GM12878 (cell line): ENCODE data around the gene PARP1. TPM values are rescaled to one million over a fixed set of nuclear protein-coding genes. Genes with fewer than 3 reads are reported as not detected.

Experiments used
- ATAC-seq: fragments of 200-7000 bp; cut with Tn5 transposase; 3 replicates; pipeline ENCODE4 v1.9.1; 2020; ENCODE audit warnings: mild to moderate bottlenecking, moderate library complexity
- BruUV-seq: library from RNA; stranded (reverse); fragments of 400-500 nt; replicated peaks from 2 replicates; lab custom pipeline; 2021; lab: Mats Ljungman, UMichigan
- CTCF ChIA-PET: fragments of 300-600 bp; sonication (Branson Sonifier 250); formaldehyde crosslinking; extraction: SDS; loops from one replicate; lab custom pipeline; 2021; ENCODE audit warnings: inconsistent platforms; lab: Yijun Ruan, JAX
- POLR2A ChIA-PET: fragments of 350-600 bp; formaldehyde crosslinking; extraction: SDS; loops from one replicate; lab custom pipeline; 2021; ENCODE audit warnings: inconsistent platforms; lab: Charles Lee
- RAD21 ChIA-PET: fragments of 300-600 bp; sonication (Branson Sonifier 250); formaldehyde crosslinking; loops from one replicate; lab custom pipeline; 2023; ENCODE audit warnings: antibody characterized with exemption; ENCODE audit not compliant: unreplicated experiment; lab: Charles Lee
- SMC1A ChIA-PET: fragments of 300-600 bp; sonication (Branson Sonifier 250); formaldehyde crosslinking; loops from one replicate; lab custom pipeline; 2023; ENCODE audit not compliant: unreplicated experiment, uncharacterized antibody; lab: Charles Lee
- DNase-seq: peaks from one replicate; pipeline ENCODE4 v3.0.0-alpha.2; 2011; ENCODE audit warnings: low read depth, low spot score
- FAIRE-seq: peaks from 3 replicates; lab custom pipeline; 2011; peaks lifted over from hg19 to GRCh38; lab: Jason Lieb, UNC
- H2AFZ ChIP-seq: 2 replicates; pipeline ENCODE4 v1.6.0; 2011; ENCODE audit warnings: low read depth, low read length, control low read depth; ENCODE audit not compliant: control insufficient read depth
- H3K27ac ChIP-seq: 2 replicates; pipeline ENCODE4 v1.5.1; 2011; ENCODE audit warnings: control low read depth; ENCODE audit not compliant: control insufficient read depth, insufficient read depth
- H3K27me3 ChIP-seq, 2 experiments: replicated peaks in 1 of 2; 2 replicates each; pipeline versions ENCODE4 v1.6.0 to v1.6.1; 2011; ENCODE audit warnings: low read length in 1 of 2; ENCODE audit not compliant: control insufficient read depth in 2 of 2, insufficient read depth in 2 of 2
- H3K36me3 ChIP-seq, 2 experiments: 2 replicates each; pipeline ENCODE4 v1.5.1; 2011; ENCODE audit warnings: low read length in 1 of 2; ENCODE audit not compliant: control insufficient read depth in 2 of 2, insufficient read depth in 2 of 2
- H3K4me1 ChIP-seq: 2 replicates; pipeline ENCODE4 v1.6.1; 2011; ENCODE audit warnings: mild to moderate bottlenecking, low read length, moderate library complexity, mixed read lengths; ENCODE audit not compliant: control insufficient read depth, insufficient read depth
- H3K4me2 ChIP-seq: 2 replicates; pipeline ENCODE4 v1.6.0; 2011; ENCODE audit warnings: control low read depth; ENCODE audit not compliant: control insufficient read depth, insufficient read depth
- H3K4me3 ChIP-seq: fragments of 200-600 bp; sonication (generic); 2 replicates; pipeline ENCODE4 v1.5.1; 2016
- H3K79me2 ChIP-seq: 2 replicates; pipeline ENCODE4 v1.6.0; 2011; ENCODE audit warnings: low read length; ENCODE audit not compliant: control insufficient read depth, insufficient read depth
- H3K9ac ChIP-seq: 2 replicates; pipeline ENCODE4 v1.8.0; 2011; ENCODE audit warnings: low read length, control low read depth, mixed read lengths; ENCODE audit not compliant: control insufficient read depth, insufficient read depth
- H3K9me3 ChIP-seq: replicated peaks from 3 replicates; pipeline ENCODE4 v1.5.1; 2011; ENCODE audit warnings: mild to moderate bottlenecking, low read length; ENCODE audit not compliant: control insufficient read depth, insufficient read depth
- H4K20me1 ChIP-seq: 2 replicates; pipeline ENCODE4 v1.6.0; 2011; ENCODE audit not compliant: control insufficient read depth, insufficient read depth
- CHD1 ChIP-seq: IDR thresholded peaks from 2 replicates; pipeline ENCODE4 v1.6.1; 2012; ENCODE audit warnings: low read depth, low read length, improper control_type of control experiment
- EP300 ChIP-seq, 2 experiments: fragments of 150-350 bp in 1 of 2; IDR thresholded peaks; 2 replicates each; pipeline ENCODE4 v1.6.1; 2011 to 2012; ENCODE audit warnings: low read depth in 2 of 2, low read length in 2 of 2, borderline replicate concordance in 1 of 2, improper control_type of control experiment in 1 of 2, inconsistent platforms in 1 of 2; ENCODE audit not compliant: control insufficient read depth in 1 of 2
- GATAD2B ChIP-seq: fragments of 450-650 bp; conservative IDR thresholded peaks from 2 replicates; pipeline ENCODE4 v1.6.1; 2017; ENCODE audit warnings: low read depth, mild to moderate bottlenecking, moderate library complexity
- HDAC2 ChIP-seq: fragments of 200-600 bp; sonication (generic); IDR thresholded peaks from 2 replicates; pipeline ENCODE4 v1.6.1; 2017
- IKZF1 ChIP-seq: fragments of 450-650 bp; conservative IDR thresholded peaks from 2 replicates; pipeline ENCODE4 v1.6.1; 2017; ENCODE audit warnings: antibody characterized with exemption, mild to moderate bottlenecking
- JUNB ChIP-seq: IDR thresholded peaks from 2 replicates; pipeline ENCODE4 v1.6.1; 2016; ENCODE audit warnings: antibody characterized with exemption, mild to moderate bottlenecking
- MTA2 ChIP-seq: fragments of 450-650 bp; IDR thresholded peaks from 2 replicates; pipeline ENCODE4 v1.6.1; 2016; ENCODE audit warnings: low read depth, mild to moderate bottlenecking, moderate library complexity
- NKRF ChIP-seq: fragments of 450-650 bp; conservative IDR thresholded peaks from 2 replicates; pipeline ENCODE4 v1.6.1; 2017; ENCODE audit warnings: mild to moderate bottlenecking, moderate library complexity
- POU2F2 ChIP-seq: IDR thresholded peaks from 3 replicates; pipeline ENCODE4 v1.6.1; 2011; ENCODE audit warnings: low read depth, mild to moderate bottlenecking, low read length, borderline replicate concordance
- RCOR1 ChIP-seq: conservative IDR thresholded peaks from 2 replicates; pipeline ENCODE4 v1.6.1; 2012; ENCODE audit warnings: low read depth, low read length, improper control_type of control experiment
- RUNX3 ChIP-seq: IDR thresholded peaks from 2 replicates; pipeline ENCODE4 v1.6.1; 2012; ENCODE audit warnings: low read length, inconsistent platforms
- SIN3A ChIP-seq: IDR thresholded peaks from 2 replicates; pipeline ENCODE4 v1.6.1; 2012; ENCODE audit warnings: low read depth, low read length, improper control_type of control experiment
- SKIL ChIP-seq: fragments of 450-650 bp; IDR thresholded peaks from 2 replicates; pipeline ENCODE4 v1.6.1; 2017; ENCODE audit warnings: mild to moderate bottlenecking, low read depth, inconsistent platforms; ENCODE audit not compliant: poor library complexity, severe bottlenecking
- SREBF1 ChIP-seq: IDR thresholded peaks from 2 replicates; pipeline ENCODE4 v1.6.1; 2012; ENCODE audit warnings: mild to moderate bottlenecking, low read length
- WRNIP1 ChIP-seq: IDR thresholded peaks from 2 replicates; pipeline ENCODE4 v1.6.1; 2011; ENCODE audit warnings: low read depth, low read length, improper control_type of control experiment, borderline replicate concordance
- YY1 ChIP-seq: IDR thresholded peaks from 2 replicates; pipeline ENCODE4 v1.6.1; 2011; ENCODE audit warnings: low read depth, mild to moderate bottlenecking, low read length
- ZBTB11 ChIP-seq: fragments of 450-650 bp; formaldehyde crosslinking; IDR thresholded peaks from 2 replicates; pipeline ENCODE4 v1.5.0; 2022; ENCODE audit warnings: mild to moderate bottlenecking, missing genetic modification characterization
- ZNF384 ChIP-seq: IDR thresholded peaks from 2 replicates; pipeline ENCODE4 v1.6.1; 2012; ENCODE audit warnings: low read depth, mild to moderate bottlenecking, low read length, improper control_type of control experiment, borderline replicate concordance
- ZZZ3 ChIP-seq: IDR thresholded peaks from 2 replicates; pipeline ENCODE4 v1.6.1; 2011; ENCODE audit warnings: low read depth; ENCODE audit not compliant: control insufficient read depth, insufficient read length
- WGBS: methylation state at CpG from one replicate; pipeline ENCODE4 v1.1.6; 2016; ENCODE audit warnings: low lambda C conversion rate; ENCODE audit not compliant: insufficient replicate concordance, insufficient coverage; ENCODE audit errors: missing lambda C conversion rate; 5-methylcytosine and 5-hydroxymethylcytosine counted together
- in situ Hi-C: fragments of 300-500 bp; cut with MboI; formaldehyde crosslinking; loops from 9 replicates; pipeline ENCODE4 v1.14.3; 2018; ENCODE audit warnings: mixed read lengths
- intact Hi-C: fragments of 100-400 bp; cut with micrococcal nuclease; formaldehyde crosslinking; loops from one replicate; pipeline ENCODE4 v1.14.2; 2022; ENCODE audit not compliant: unreplicated experiment
- polyA plus RNA-seq, 11 experiments: library from polyadenylated mRNA; depleted of rRNA in 4 of 11; unstranded in 6 of 11; stranded (reverse) in 5 of 11; fragments of >200 nt; fragmentation: Nextera tagmentation in 4 of 11; fragmentation: Illumina TruSeq in 1 of 11; extraction: Ambion mirVana in 4 of 11; extraction: Trizol in 1 of 11; gene quantifications; 1 replicate in 1 of 11; 2 replicates in 10 of 11; pipeline versions ENCODE4 v1.2.1 to v1.2.3, GENCODE V29; 2011 to 2016; ENCODE audit warnings: inconsistent platforms in 2 of 11, missing spikeins in 2 of 11, low read depth in 1 of 11
- total RNA-seq, 4 experiments: library from RNA; depleted of rRNA in 3 of 4; stranded (reverse); fragments of >200 nt in 3 of 4; fragmentation: Illumina TruSeq in 1 of 4; extraction: Trizol in 1 of 4; gene quantifications; 2 replicates each; pipeline versions ENCODE4 v1.2.1 to v1.2.3, GENCODE V29; 2013 to 2021

PARP1 gene
- total and polyA plus RNA-seq, 10 of the 15 experiments (the other 5 are each of a cell fraction or from before 2014, with no cell fraction given): 113 to 287 (median 265) TPM

GRCh38 chr1:226312065-226312464, 95.8 kb downstream of the PARP1 start:
- H3K4me1 ChIP-seq: peaks cover 3% of the 10 kb centered on the region; the same call in 1 of the 2 replicates
- POLR2A ChIA-PET: interaction anchor here (1.1 kb wide), 1 partner anchor 21 kb away, joined by 3 read pairs; no protein-coding TSS in a partner anchor
- FAIRE-seq: no peak
- ATAC-seq: no peak
- peaks cover 16% of the 10 kb centered on the region for H3K79me2 ChIP-seq
- no peak overlapping the region for H3K27ac ChIP-seq
- H3K36me3 ChIP-seq: no peaks in the 10 kb centered on the region
- no peak for DNase-seq
- intact Hi-C loops: no loop called here
- no peak overlapping the region for H3K9ac ChIP-seq
- TF ChIP-seq RCOR1: no peak
- no peak for TF ChIP-seq YY1
- TF ChIP-seq ZNF384: no peak
- TF ChIP-seq RUNX3: no peak
- TF ChIP-seq SIN3A: no peak
- TF ChIP-seq IKZF1: no peak
- no peak for TF ChIP-seq GATAD2B
- no peak for TF ChIP-seq NKRF
- TF ChIP-seq CHD1: no peak
- TF ChIP-seq POU2F2: no peak
- no peak for TF ChIP-seq ZZZ3
- TF ChIP-seq SREBF1: no peak
- TF ChIP-seq EP300 (IDR thresholded peaks at IDR 0.05; ENCODE audit: borderline replicate concordance in 1 of 2, control insufficient read depth in 1 of 2, low read depth in 2 of 2, low read length in 2 of 2): no peak
- no peak for TF ChIP-seq ZBTB11
- TF ChIP-seq WRNIP1: no peak
- no peak for TF ChIP-seq MTA2
- no peak for TF ChIP-seq HDAC2
- TF ChIP-seq SKIL: no peak
- TF ChIP-seq JUNB: no peak
- H3K4me2 ChIP-seq: no peak overlapping the region
- RAD21 ChIA-PET: no interaction called here
- H3K4me3 ChIP-seq: no peak overlapping the region
- 81% methylated on average over 2 of the region's 2 CpGs for WGBS
- CTCF ChIA-PET: no interaction called here
- BruUV-seq: no TSS peak
- no peaks in the 10 kb centered on the region for H3K9me3 ChIP-seq
- SMC1A ChIA-PET: no interaction called here
- in situ Hi-C loops: no loop called here
- H4K20me1 ChIP-seq: no peaks in the 10 kb centered on the region
- no peaks in the 10 kb centered on the region for H3K27me3 ChIP-seq
- H2AFZ ChIP-seq: no peak overlapping the region
